GM12872 (cell line): ENCODE data around the gene ARMC2.

ENCODE experiments used
- CTCF ChIP-seq: IDR thresholded peaks from 3 replicates; pipeline ENCODE4 v1.5.1; 2011; ENCODE audit warnings: low read depth, mild to moderate bottlenecking, low read length, moderate library complexity; ENCODE audit not compliant: insufficient read depth

Gene ARMC2

GRCh38 chr6:108942556-108943492 lies 94.6 kb downstream of the ARMC2 start:
- TF ChIP-seq CTCF, result no peak

- TF ChIP-seq CTCF, result no peak
Measured at GRCh38 chr6:108944071-108944470, 95.8 kb downstream of the ARMC2 start.

GRCh38 chr6:108944707-108945680 lies 96.8 kb downstream of the ARMC2 start:
- TF ChIP-seq CTCF, result no peak

GRCh38 chr6:108945681-108946159 lies 97.5 kb downstream of the ARMC2 start:
- TF ChIP-seq CTCF, result no peak

- no peak for TF ChIP-seq CTCF
Measured at GRCh38 chr6:108946695-108947094, 98.5 kb downstream of the ARMC2 start.

- TF ChIP-seq CTCF, result no peak
Measured at GRCh38 chr6:108947114-108947854, 99.1 kb downstream of the ARMC2 start.
